ENCODE results near the gene TOX4.

GRCh38 chr14:21501568-21501967 is 24.6 kb downstream of the TOX4 start:
- TF ChIP-seq ZNF274 (IDR thresholded peaks at IDR 0.05; ENCODE audit: low read depth, low read length) (no peak), YY1 (IDR thresholded peaks at IDR 0.05; ENCODE audit: insufficient read depth, insufficient read length) (no peak)
